GM11168 (cell line): ENCODE results near the gene NR3C2.

ENCODE experiments used
- in situ Hi-C: fragments of 300-500 bp; cut with MboI; formaldehyde crosslinking; loops from one replicate; pipeline ENCODE4 v1.12.0; 2022; ENCODE audit warnings: low sequenced_read_pairs; ENCODE audit not compliant: unreplicated experiment

NR3C2 gene

GRCh38 chr4:148436512-148436911 is 5.7 kb downstream of the NR3C2 start:
- in situ Hi-C loops: no loop called here

DNA sequence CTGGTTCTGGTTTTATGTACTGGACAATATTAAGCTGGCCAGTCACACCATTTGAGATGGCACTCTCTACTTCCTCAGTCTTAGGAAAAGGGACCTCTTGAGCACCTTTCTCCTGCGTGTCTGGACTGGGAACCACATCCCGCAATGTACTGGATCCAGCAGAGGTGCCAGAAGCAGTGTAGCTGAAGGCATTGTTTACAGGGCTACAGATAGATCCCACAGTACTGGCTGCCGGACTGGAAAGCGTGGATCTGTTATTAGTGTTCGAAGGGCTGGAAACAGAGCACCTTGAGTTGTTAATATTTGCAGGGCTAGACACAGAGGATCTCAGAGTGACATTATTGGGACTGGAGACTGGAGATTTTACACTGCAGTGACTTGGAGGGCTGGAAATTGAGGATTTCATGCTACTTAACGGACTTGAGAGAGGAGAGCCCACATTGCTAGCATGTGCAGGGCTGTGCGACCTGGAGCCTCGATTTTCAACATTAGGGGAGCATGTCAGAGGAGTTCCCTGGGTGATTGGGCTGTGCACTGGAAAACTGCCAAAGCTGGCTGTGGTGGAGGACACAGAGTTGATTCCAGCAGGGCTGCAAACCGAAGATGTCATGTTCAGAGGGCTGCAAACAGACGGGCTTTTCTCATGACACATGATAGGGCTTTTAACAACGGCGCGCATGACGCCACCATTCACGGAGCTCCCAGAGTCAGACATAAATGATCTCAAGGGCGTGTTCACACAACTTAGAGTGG is 6.4 kb downstream of the NR3C2 start:
- in situ Hi-C loops: no loop called here

GRCh38 chr4:148434075-148434773 is 8.0 kb downstream of the NR3C2 start:
- in situ Hi-C loops: no loop called here

DNA sequence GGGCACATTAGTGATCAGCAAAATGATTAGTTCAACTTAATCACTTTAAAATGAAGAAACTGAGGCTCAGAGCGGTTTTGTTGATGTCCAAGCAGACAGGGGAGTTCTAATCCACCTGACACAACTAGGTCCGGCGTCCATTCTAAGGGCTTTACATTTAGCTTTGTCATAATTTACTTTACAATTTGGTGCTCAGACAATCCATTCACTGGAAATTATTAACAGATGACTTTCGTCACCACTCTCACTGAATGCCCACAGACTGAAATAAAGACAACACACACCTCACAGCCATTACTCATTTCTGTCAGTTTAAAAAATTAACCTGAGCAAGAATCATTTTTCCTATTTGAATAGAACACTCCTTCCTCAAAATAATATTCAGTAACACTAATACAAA is 10.8 kb downstream of the NR3C2 start:
- in situ Hi-C loops: no loop called here

DNA sequence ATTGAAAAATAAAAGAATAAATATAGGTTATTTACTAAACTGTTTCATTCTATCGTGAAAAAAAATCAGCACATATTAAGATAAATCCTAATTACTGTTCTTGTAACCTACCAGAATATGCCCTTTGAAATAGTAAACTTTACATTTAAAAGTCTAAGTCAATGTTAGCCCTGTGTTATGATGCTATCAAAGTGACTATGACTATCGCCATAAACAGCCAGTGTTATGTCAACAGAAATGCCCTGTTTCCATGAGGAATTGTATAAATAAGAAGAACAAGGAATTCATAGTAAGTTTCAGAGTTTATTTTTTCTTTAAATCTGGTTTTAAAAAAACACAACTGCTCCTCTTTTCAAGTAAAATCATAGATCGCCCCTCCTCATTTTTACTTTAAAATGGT is 11.4 kb downstream of the NR3C2 start:
- in situ Hi-C loops: no loop called here

- in situ Hi-C loops: no loop called here
These were observed 13.0 kb downstream of the NR3C2 start for GRCh38 chr4:148429206-148429605.

DNA sequence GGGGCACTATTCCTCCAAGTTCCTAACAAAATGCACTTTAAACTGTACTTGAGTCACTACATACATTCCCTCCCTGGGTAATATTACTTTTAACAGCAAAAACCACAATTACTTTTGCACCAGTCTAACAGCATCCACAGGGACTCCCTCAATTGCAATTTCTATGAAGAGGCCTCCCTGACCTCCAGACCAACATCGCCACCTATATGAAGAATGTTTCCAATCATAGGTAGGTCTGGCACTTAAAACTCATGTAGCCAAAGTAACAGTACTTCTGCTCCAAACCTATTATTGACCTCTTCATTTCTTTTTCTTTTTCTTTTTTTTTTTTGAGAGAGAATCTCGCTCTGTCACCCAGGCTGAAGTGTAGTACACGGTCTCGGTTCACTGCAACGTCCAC is 15.6 kb downstream of the NR3C2 start:
- in situ Hi-C loops: no loop called here

GRCh38 chr4:148425327-148426110 is 16.7 kb downstream of the NR3C2 start:
- in situ Hi-C loops: no loop called here

DNA sequence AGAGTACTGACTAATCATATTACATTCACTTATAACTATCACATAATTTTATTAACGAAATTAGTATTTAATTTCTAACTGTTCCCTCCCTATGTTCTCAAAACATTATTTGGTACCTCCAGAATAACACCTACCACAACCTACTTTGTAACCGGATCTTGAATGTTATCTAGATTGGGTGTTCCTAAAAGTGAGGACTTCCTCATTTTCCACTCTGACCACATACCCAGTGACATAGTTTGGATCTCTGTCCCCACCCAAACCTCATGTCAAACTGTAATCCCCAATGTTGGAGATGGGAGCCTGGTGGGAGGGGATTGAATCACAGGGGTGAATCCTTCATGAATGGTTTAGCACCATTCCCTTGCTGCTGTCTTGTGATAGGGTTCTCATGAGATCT is 21.8 kb downstream of the NR3C2 start:
- in situ Hi-C loops: no loop called here

GRCh38 chr4:148415500-148415899 is 26.7 kb downstream of the NR3C2 start:
- in situ Hi-C loops: no loop called here

DNA sequence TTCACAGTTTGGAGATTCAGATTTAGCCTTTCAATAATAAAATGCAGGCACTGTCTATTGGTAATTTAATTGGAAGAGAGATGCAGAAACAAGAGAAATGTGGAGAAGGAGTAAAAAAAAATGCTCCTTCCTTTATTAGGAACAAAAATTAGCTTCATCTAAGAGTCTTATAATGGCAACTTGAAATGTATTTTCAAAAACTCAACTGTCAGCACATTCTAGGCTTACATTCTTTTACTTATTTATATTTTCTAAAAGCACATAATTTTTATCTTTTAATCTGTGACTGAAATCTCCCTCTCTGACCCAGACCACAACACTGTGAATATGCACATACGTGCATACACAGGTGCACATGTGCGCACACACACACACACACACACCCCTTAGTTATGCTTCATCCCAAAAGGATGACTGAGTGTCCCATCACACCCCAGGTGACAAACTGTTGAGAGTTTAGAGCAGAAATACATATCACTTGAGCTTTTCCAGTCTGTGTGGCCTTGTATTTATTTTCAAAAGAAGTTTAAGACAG is 29.7 kb downstream of the NR3C2 start:
- in situ Hi-C loops: no loop called here

- in situ Hi-C loops: no loop called here
These were observed 36.9 kb downstream of the NR3C2 start for GRCh38 chr4:148405161-148405893.

- in situ Hi-C loops: no loop called here
These were observed 43.2 kb downstream of the NR3C2 start for GRCh38 chr4:148398988-148399387.

GRCh38 chr4:148397771-148398170 is 44.4 kb downstream of the NR3C2 start:
- in situ Hi-C loops: no loop called here

- in situ Hi-C loops: no loop called here
These were observed 45.1 kb downstream of the NR3C2 start for GRCh38 chr4:148396986-148397673.

DNA sequence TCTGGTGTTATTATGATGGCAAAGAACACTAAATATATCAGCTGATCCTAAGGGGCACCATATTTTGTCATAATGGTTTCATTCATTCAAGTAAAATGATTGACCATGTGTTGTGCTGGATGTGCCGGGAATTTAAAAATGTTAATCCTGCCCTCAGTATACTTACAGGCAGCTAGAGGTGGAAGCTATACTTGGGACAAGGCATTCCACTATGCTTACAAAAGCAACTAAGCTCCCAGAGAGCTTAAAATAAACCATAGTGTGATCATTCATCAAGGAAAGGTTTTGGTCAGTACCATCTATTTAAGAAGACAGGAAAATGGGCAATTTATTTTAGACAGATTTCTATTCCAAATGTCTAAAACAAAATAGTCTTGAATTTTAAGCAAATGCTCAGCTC is 46.4 kb downstream of the NR3C2 start:
- in situ Hi-C loops: no loop called here

DNA sequence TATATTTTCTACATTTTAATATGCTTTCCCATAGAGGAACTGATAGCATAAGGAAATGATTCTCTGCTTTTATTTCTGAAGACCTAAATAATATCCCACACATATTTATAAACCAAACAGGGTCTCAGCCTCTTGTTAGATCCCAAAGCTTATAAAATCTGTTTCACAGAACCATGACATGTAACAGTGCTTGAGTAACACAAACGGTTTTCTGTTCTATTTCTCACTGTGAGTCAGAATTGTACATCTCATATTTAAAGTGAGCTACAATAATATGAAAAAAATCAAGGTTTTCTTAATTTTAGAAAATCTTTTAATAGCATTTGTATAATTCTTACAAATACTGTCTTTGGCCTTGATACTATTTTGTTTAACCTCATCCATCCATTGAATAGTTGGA is 51.2 kb downstream of the NR3C2 start:
- in situ Hi-C loops: no loop called here

GRCh38 chr4:148390311-148390710 is 51.9 kb downstream of the NR3C2 start:
- in situ Hi-C loops: no loop called here

GRCh38 chr4:148380291-148380690 is 61.9 kb downstream of the NR3C2 start:
- in situ Hi-C loops: no loop called here

DNA sequence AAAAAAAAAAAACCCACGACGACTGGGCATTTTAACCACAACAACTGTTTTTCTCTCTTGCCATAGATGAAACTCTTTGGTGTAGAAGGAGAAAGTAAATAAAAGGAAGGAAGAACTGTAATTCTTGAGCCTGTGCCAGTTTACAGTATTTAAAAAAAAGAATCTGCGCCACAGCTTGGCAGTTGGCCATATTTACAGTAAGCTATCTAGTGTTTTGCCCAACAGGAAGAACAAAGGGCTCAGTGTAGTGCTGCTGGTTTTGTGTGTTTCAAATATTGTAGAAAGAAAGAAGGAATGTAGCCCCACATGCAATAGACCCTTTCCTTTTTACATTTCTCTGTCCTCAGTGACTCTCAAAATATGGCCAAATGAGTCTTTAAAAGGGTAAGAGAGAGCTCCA is 66.1 kb downstream of the NR3C2 start:
- in situ Hi-C loops: no loop called here
